IPS DF 6.9 (cell line): Measurements from ENCODE around the gene KCNJ15.

Source experiments
- DNase-seq: peaks from one replicate; pipeline ENCODE4 v3.0.0-alpha.2; 2013; ENCODE audit warnings: low read depth, low spot score
- H3K27ac ChIP-seq: one replicate; pipeline ENCODE4 v1.5.1; 2013; ENCODE audit warnings: low read length, control low read depth
- H3K27me3 ChIP-seq: 2 replicates; pipeline ENCODE4 v1.6.1; 2013; ENCODE audit warnings: mild to moderate bottlenecking, low read length; ENCODE audit not compliant: control insufficient read depth, insufficient read depth
- H3K36me3 ChIP-seq: 2 replicates; pipeline ENCODE4 v1.6.1; 2013; ENCODE audit warnings: low read length; ENCODE audit not compliant: control insufficient read depth, insufficient read depth
- H3K4me1 ChIP-seq: 2 replicates; pipeline ENCODE4 v1.6.1; 2013; ENCODE audit warnings: low read length; ENCODE audit not compliant: control insufficient read depth, insufficient read depth
- H3K4me3 ChIP-seq: 2 replicates; pipeline ENCODE4 v1.5.1; 2013; ENCODE audit warnings: mild to moderate bottlenecking, low read length
- H3K9me3 ChIP-seq: 2 replicates; pipeline ENCODE4 v1.6.1; 2013; ENCODE audit warnings: low read length, inconsistent platforms; ENCODE audit not compliant: control insufficient read depth, insufficient read depth
- whole genome bisulfite sequencing: extraction: QIAGEN DNeasy Blood & Tissue Kit; methylation state at CpG from one replicate; pipeline ENCODE4 v1.1.7; 2013; ENCODE audit warnings: mixed read lengths, missing lambda C conversion rate; ENCODE audit not compliant: insufficient read length, insufficient coverage; 5-methylcytosine and 5-hydroxymethylcytosine counted together

Gene KCNJ15

DNA sequence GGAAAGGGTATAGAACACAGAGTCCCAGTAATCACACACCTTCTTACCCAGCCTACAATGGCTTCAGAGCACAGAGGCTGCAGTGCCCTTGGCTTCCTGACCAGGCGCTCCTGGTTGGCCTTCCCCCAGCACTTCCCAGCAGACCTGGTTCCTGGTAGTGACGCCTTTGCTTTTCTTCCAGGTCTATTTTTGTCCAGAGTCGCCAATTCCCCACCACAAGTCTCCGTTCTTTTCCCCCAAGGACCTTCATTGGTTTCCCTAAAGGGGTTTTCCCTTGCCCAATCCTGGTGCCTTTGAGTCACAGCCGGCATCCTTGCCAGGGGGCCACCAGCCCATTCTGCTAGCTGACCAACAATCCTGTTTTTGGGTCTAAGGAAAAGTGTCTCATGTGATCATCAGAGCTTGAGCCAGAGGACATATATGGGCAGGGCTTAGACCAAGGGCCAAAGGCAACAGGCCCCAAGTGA is 84.8 kb downstream of the KCNJ15 start:
- no peaks in the 10 kb centered on the region for H3K4me1 ChIP-seq
- H3K4me3 ChIP-seq: no peak overlapping the region
- no peaks in the 10 kb centered on the region for H3K9me3 ChIP-seq
- no peak overlapping the region for H3K27ac ChIP-seq
- no CpG with 5 or more reads among the region's 5 CpGs for WGBS
- no peak for DNase-seq
- H3K27me3 ChIP-seq: no peaks in the 10 kb centered on the region
- no peaks in the 10 kb centered on the region for H3K36me3 ChIP-seq

GRCh38 chr21:38342739-38343138 is 85.9 kb downstream of the KCNJ15 start:
- Histone ChIP-seq H3K4me1 (no peaks in the 10 kb centered on the region), H3K36me3 (no peaks in the 10 kb centered on the region), H3K27ac (no peak overlapping the region), H3K4me3 (no peak overlapping the region), H3K9me3 (no peaks in the 10 kb centered on the region), H3K27me3 (no peaks in the 10 kb centered on the region)
- no peak for DNase-seq
- WGBS: no CpG with 5 or more reads among the region's 1 CpG

DNA sequence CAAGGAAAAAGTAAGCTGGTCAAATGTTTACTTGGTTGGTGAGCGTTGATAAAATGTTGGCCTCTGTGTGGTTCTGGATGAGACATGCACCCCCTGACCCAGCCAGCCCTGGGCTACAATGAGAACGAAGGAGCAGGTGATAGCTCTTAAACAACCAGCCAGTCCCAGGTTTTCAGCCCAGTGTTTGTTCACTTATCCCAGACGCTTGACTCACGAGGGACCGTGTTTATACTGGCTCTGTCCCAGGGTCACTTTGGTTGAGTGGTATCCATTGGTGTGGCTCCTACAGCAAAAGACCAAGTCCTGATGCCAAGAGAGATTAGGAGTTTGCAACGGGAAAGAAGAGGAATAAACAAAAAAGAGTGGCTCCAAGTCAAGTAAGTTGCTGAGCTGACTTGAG is 86.9 kb downstream of the KCNJ15 start:
- H3K27me3 ChIP-seq: no peaks in the 10 kb centered on the region
- no peaks in the 10 kb centered on the region for H3K36me3 ChIP-seq
- no peak overlapping the region for H3K27ac ChIP-seq
- DNase-seq: no peak
- H3K4me3 ChIP-seq: no peak overlapping the region
- no peaks in the 10 kb centered on the region for H3K9me3 ChIP-seq
- H3K4me1 ChIP-seq: no peaks in the 10 kb centered on the region
- WGBS: no CpG with 5 or more reads among the region's 6 CpGs

- Histone ChIP-seq H3K36me3 (no peaks in the 10 kb centered on the region), H3K4me3 (no peak overlapping the region), H3K9me3 (no peaks in the 10 kb centered on the region), H3K27me3 (no peaks in the 10 kb centered on the region; the same call in 1 of the 2 replicates), H3K27ac (no peak overlapping the region), H3K4me1 (0 out of 2 replicates have a peak, but pooled peaks cover 2% of the 10 kb centered on the region)
- WGBS: no CpG with 5 or more reads among the region's 5 CpGs
- DNase-seq: no peak
These were observed 89.5 kb downstream of the KCNJ15 start for GRCh38 chr21:38346286-38346685.

GRCh38 chr21:38349111-38349746 is 92.4 kb downstream of the KCNJ15 start:
- Histone ChIP-seq H3K4me3 (no peak overlapping the region), H3K27ac (no peak overlapping the region), H3K9me3 (no peaks in the 10 kb centered on the region), H3K27me3 (no peaks in the 10 kb centered on the region; the same call in 1 of the 2 replicates), H3K36me3 (no peaks in the 10 kb centered on the region), H3K4me1 (peaks cover 5% of the 10 kb centered on the region; the same call in 1 of the 2 replicates)
- no peak for DNase-seq
- 100% methylated on average over 2 of the region's 10 CpGs for WGBS

DNA sequence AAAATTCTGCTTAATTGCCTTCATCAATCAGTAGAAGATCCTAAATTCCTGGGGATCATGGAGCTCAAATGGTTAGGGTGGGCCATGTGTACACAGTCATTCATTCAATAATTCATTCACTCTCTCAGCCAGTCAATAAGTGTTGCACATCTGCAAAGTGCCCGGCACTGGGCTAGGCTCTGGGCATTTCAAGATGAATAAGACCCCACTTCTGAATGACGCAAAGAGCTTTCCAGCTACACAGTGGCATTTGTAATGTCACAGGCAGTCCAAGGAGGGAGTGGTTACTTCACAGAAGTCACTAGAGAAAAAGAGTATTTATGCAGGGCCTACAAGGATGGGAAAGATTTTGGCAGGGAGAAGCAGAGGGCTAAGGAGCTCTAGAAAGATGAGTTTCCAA is 93.2 kb downstream of the KCNJ15 start:
- H3K36me3 ChIP-seq: no peaks in the 10 kb centered on the region
- no CpG with 5 or more reads among the region's 2 CpGs for WGBS
- no peak for DNase-seq
- H3K4me1 ChIP-seq: peaks cover 5% of the 10 kb centered on the region; the same call in 1 of the 2 replicates
- no peaks in the 10 kb centered on the region; the same call in 1 of the 2 replicates for H3K27me3 ChIP-seq
- H3K27ac ChIP-seq: no peak overlapping the region
- H3K4me3 ChIP-seq: no peak overlapping the region
- H3K9me3 ChIP-seq: no peaks in the 10 kb centered on the region

GRCh38 chr21:38350684-38351083 is 93.9 kb downstream of the KCNJ15 start:
- Histone ChIP-seq H3K27ac (no peak overlapping the region), H3K9me3 (no peaks in the 10 kb centered on the region), H3K4me3 (no peak overlapping the region), H3K4me1 (peaks cover 5% of the 10 kb centered on the region; the same call in 1 of the 2 replicates), H3K27me3 (no peaks in the 10 kb centered on the region; the same call in 1 of the 2 replicates), H3K36me3 (no peaks in the 10 kb centered on the region)
- no CpG with 5 or more reads among the region's 3 CpGs for WGBS
- no peak for DNase-seq

DNA sequence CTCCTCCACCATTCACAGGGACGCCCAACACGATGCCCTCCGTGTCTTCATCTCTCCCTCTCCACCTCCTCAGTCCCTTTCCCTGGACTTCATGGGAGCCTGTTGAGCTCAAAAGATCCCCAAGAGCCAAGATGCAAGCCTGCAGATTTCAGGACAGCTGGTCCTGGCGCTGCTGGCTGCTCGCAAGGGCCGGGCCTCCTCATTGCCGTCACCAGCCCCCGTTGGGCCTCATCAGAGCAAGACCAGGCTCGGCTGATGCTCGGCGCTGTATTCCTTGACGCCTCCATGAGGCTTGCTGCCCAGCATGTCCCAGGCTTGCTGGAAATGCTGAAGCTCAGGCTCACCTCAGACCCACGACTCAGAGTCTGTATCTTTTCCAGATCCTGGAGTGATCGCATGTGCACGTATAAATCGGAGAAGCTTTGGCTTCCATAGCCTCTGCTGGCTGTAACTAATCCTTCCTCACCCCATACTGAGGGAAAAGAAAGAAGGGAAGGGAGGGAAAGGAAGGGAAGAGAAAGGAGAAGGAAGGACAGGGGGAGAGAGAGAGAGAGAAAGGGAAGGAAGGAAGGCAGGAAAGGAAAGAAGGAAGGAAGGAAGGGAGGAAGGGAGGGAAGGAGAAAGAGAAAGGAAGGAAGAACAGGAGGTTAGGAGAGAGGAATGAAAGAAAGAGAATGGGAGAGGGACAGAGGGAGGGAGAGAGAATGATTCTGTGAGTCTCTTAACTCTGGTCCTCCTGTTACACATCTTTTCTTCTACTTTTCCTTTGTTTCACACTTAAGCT is 94.6 kb downstream of the KCNJ15 start:
- WGBS: no CpG with 5 or more reads among the region's 16 CpGs
- no peaks in the 10 kb centered on the region; the same call in 1 of the 2 replicates for H3K27me3 ChIP-seq
- no peak overlapping the region for H3K27ac ChIP-seq
- DNase-seq: no peak
- H3K9me3 ChIP-seq: no peaks in the 10 kb centered on the region
- no peaks in the 10 kb centered on the region for H3K36me3 ChIP-seq
- no peak overlapping the region for H3K4me3 ChIP-seq
- peaks cover 5% of the 10 kb centered on the region; the same call in 1 of the 2 replicates for H3K4me1 ChIP-seq

DNA sequence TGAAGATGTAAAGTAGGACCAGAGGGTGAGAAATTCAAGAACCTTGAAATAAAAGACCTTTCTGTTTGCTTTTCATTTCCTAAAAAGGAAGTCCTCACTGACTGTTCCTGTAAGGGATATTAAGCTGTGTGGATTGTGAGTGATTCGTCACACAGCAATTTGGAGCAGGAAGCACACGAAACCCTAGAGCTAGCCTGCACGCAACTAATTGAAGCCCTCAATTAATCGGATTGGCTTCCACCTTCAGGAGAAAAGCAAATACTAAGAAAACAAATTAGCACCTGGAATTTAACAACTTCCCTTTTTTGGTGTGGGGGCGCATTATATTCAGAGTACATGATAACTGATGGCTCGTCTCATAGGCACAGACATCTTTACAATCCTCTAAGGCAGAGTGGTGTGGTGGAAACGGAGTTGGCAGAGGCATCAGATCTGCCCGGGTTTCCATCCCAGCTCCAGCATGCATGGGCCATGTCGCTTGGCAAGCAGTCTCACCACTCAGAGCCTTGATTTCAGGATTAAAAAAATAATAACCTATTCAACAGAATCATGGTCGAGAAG is 95.2 kb downstream of the KCNJ15 start:
- WGBS: no CpG with 5 or more reads among the region's 10 CpGs
- no peaks in the 10 kb centered on the region; the same call in 1 of the 2 replicates for H3K27me3 ChIP-seq
- H3K36me3 ChIP-seq: no peaks in the 10 kb centered on the region
- no peak overlapping the region for H3K27ac ChIP-seq
- H3K4me3 ChIP-seq: no peak overlapping the region
- H3K9me3 ChIP-seq: no peaks in the 10 kb centered on the region
- peaks cover 5% of the 10 kb centered on the region; the same call in 1 of the 2 replicates for H3K4me1 ChIP-seq
- DNase-seq: no peak

DNA sequence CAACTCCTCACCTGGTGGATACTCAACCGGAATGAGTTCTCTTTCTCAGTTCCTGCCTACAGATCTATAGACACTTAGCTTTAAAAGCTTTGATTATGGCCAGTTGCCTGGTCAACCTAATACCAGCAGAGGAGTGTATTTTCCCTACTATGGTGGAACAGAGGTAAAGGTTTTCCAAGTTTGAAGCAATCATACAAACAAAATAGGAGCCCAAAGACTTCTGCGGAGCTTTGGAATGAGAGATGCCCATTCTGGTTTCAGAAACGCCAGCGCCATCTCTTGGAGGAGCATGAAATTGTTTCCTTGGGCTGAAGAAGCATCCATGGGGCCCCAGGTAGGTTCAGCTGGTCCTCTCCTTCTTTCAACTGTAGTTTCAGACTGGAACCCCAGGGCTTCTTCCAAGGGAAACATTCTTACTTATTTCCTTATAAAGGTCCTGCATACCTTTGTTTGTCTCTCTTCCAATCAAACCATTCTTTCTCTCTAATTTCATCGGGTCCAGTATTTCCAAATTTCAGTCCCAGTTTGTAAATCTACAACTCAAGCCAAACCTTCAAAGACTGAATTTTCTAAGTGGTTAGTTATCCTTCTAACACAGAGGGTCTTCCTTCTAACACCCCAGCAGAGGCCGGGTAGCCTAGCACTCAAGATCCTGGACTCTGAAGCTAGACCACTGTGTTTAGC is 95.9 kb downstream of the KCNJ15 start:
- no peaks in the 10 kb centered on the region; the same call in 1 of the 2 replicates for H3K27me3 ChIP-seq
- whole genome bisulfite sequencing: no CpG with 5 or more reads among the region's 6 CpGs
- peaks cover 5% of the 10 kb centered on the region; the same call in 1 of the 2 replicates for H3K4me1 ChIP-seq
- DNase-seq: peak; percentile 50
- no peak overlapping the region for H3K4me3 ChIP-seq
- no peaks in the 10 kb centered on the region for H3K9me3 ChIP-seq
- H3K36me3 ChIP-seq: no peaks in the 10 kb centered on the region
- no peak overlapping the region for H3K27ac ChIP-seq
